ENCODE measurements around the gene SLC7A6. TPM values are rescaled to one million over a fixed set of nuclear protein-coding genes. Genes with fewer than 3 reads are reported as not detected.

Gene SLC7A6
- polyA plus RNA-seq, 3 donors = 4.3 to 47.7 (median 5.5) TPM

- H3K27ac ChIP-seq (ENCODE audit: low read depth in 1 of 2, low read length in 2 of 2) = peak overlapping the region in 1 of 2 donors; percentile 0
- H3K36me3 Mint-ChIP-seq = peaks cover 89 to 97% of the 10 kb centered on the region in 2 donors
Observed at GRCh38 chr16:68298312-68298711, 34.0 kb downstream of the SLC7A6 start.

GRCh38 chr16:68298907-68299561, 34.7 kb downstream of the SLC7A6 start:
- Histone ChIP-seq H3K4me2 (replicated peaks; ENCODE audit: extremely low read depth, low read length, poor library complexity, severe bottlenecking) (no peak overlapping the region), H3K4me3 (replicated peaks in 1 of 3; ENCODE audit: low read depth in 2 of 3, low read length in 3 of 3) (no peak overlapping the region), H3K9me3 (replicated peaks in 1 of 2; ENCODE audit: control insufficient read depth in 1 of 2, insufficient read depth in 1 of 2, low read length in 2 of 2) (no peaks in the 10 kb centered on the region), H3K4me1 (ENCODE audit: control insufficient read depth in 1 of 2, insufficient read depth in 2 of 2, low read length in 2 of 2) (peaks cover 11 to 13% of the 10 kb centered on the region in 2 donors), H3K79me2 (ENCODE audit: insufficient read depth, low read length) (peaks cover 4% of the 10 kb centered on the region), H4K20me1 (ENCODE audit: insufficient read depth, low read length) (peaks cover 28% of the 10 kb centered on the region), H3K36me3 (replicated peaks in 1 of 2; ENCODE audit: control insufficient read depth in 1 of 2, insufficient read depth in 2 of 2, low read length in 2 of 2) (peaks cover 85 to 100% of the 10 kb centered on the region in 2 donors), H3K27ac (ENCODE audit: low read depth in 1 of 2, low read length in 2 of 2) (peak overlapping the region in 1 of 2 donors; percentile 0), H3K9ac (ENCODE audit: insufficient read depth, low read length, poor library complexity, severe bottlenecking) (no peak overlapping the region), H2AFZ (ENCODE audit: insufficient read depth, low read depth, low read length, poor library complexity, severe bottlenecking) (no peak overlapping the region), H3K27me3 (ENCODE audit: control insufficient read depth in 2 of 2, insufficient read depth in 2 of 2, low read length in 2 of 2) (no peaks in the 10 kb centered on the region)
- peak overlapping the region in 3 of 7 donors; percentile 40 to 70 (median 61) for H3K27ac Mint-ChIP-seq
- no peaks in the 10 kb centered on the region for H3K9me3 Mint-ChIP-seq
- TF ChIP-seq CTCF (IDR thresholded peaks at IDR 0.05) = no peak
- no peak for DNase-seq
- 90% methylated on average over 2 of the region's 5 CpGs for WGBS (ENCODE audit: insufficient coverage)
- no peaks in the 10 kb centered on the region for H3K27me3 Mint-ChIP-seq (ENCODE audit: low read depth in 3 of 3)
- intact Hi-C loops (cut with micrococcal nuclease) = no loop called here
- H3K4me3 Mint-ChIP-seq = no peak overlapping the region
- H3K4me1 Mint-ChIP-seq = peaks cover 15% of the 10 kb centered on the region
- peaks cover 91 to 98% of the 10 kb centered on the region in 2 donors for H3K36me3 Mint-ChIP-seq

More at GRCh38 chr16:68298312-68298711, 34.0 kb downstream of the SLC7A6 start:
- H3K9me3 Mint-ChIP-seq = no peaks in the 10 kb centered on the region
- Histone ChIP-seq H4K20me1 (ENCODE audit: insufficient read depth, low read length) (peaks cover 21% of the 10 kb centered on the region), H3K4me1 (ENCODE audit: control insufficient read depth in 1 of 2, insufficient read depth in 2 of 2, low read length in 2 of 2) (peaks cover 11 to 13% of the 10 kb centered on the region in 2 donors), H3K9ac (ENCODE audit: insufficient read depth, low read length, poor library complexity, severe bottlenecking) (no peak overlapping the region), H3K4me2 (replicated peaks; ENCODE audit: extremely low read depth, low read length, poor library complexity, severe bottlenecking) (no peak overlapping the region), H3K79me2 (ENCODE audit: insufficient read depth, low read length) (peaks cover 4% of the 10 kb centered on the region), H3K9me3 (replicated peaks in 1 of 2; ENCODE audit: control insufficient read depth in 1 of 2, insufficient read depth in 1 of 2, low read length in 2 of 2) (no peaks in the 10 kb centered on the region), H3K36me3 (replicated peaks in 1 of 2; ENCODE audit: control insufficient read depth in 1 of 2, insufficient read depth in 2 of 2, low read length in 2 of 2) (peaks cover 85 to 100% of the 10 kb centered on the region in 2 donors), H3K27me3 (ENCODE audit: control insufficient read depth in 2 of 2, insufficient read depth in 2 of 2, low read length in 2 of 2) (no peaks in the 10 kb centered on the region), H3K4me3 (replicated peaks in 1 of 3; ENCODE audit: low read depth in 2 of 3, low read length in 3 of 3) (no peak overlapping the region), H2AFZ (ENCODE audit: insufficient read depth, low read depth, low read length, poor library complexity, severe bottlenecking) (no peak overlapping the region)
- peak overlapping the region in 2 of 7 donors; percentile 33 to 52 for H3K27ac Mint-ChIP-seq
- no peak for TF ChIP-seq CTCF (IDR thresholded peaks at IDR 0.05)
- intact Hi-C loops (cut with micrococcal nuclease) = no loop called here
- H3K4me1 Mint-ChIP-seq = peaks cover 15% of the 10 kb centered on the region
- H3K4me3 Mint-ChIP-seq = no peak overlapping the region
- no peak for DNase-seq
- WGBS (ENCODE audit: insufficient coverage) = 92% methylated on average over 2 of the region's 3 CpGs
- H3K27me3 Mint-ChIP-seq (ENCODE audit: low read depth in 3 of 3) = no peaks in the 10 kb centered on the region
